Activated CD8-positive, alpha-beta T cell treated with anti-CD3 and anti-CD28 coated beads, Interleukin-2, amount 10 ng/mL, durations not matched to agents 7 days and 5 days (primary cell): Measurements from ENCODE around the gene CCL5. TPM values are rescaled to one million over a fixed set of nuclear protein-coding genes. Genes with fewer than 3 reads are reported as not detected.

Experiments used
- ATAC-seq: fragments of 150-1000 bp; cut with Tn5 transposase; one replicate; pipeline ENCODE4 v1.10.0; 2021; ENCODE audit warnings: moderate library complexity
- CTCF ChIA-PET: fragments of 350-600 bp; sonication (Branson Sonifier 250); formaldehyde crosslinking; loops from one replicate; lab custom pipeline; 2021; ENCODE audit warnings: antibody characterized with exemption; lab: Charles Lee
- POLR2A ChIA-PET: fragments of 350-600 bp; sonication (Branson Sonifier 250); formaldehyde crosslinking; loops from one replicate; lab custom pipeline; 2021; ENCODE audit warnings: antibody characterized with exemption; lab: Charles Lee
- DNase-seq: peaks from one replicate; pipeline ENCODE4 v3.0.0-alpha.2; 2020
- H3K27ac Mint-ChIP-seq: one replicate; pipeline ENCODE4 v1.8.0; 2021; ENCODE audit warnings: mild to moderate bottlenecking, mixed read lengths
- H3K27me3 Mint-ChIP-seq: one replicate; pipeline ENCODE4 v1.8.0; 2021; ENCODE audit warnings: low read depth, mixed read lengths
- H3K36me3 Mint-ChIP-seq: one replicate; pipeline ENCODE4 v1.8.0; 2021; ENCODE audit warnings: low read depth, mixed read lengths
- H3K4me1 Mint-ChIP-seq: one replicate; pipeline ENCODE4 v1.8.0; 2021; ENCODE audit warnings: low read depth, mixed read lengths
- H3K4me3 Mint-ChIP-seq: one replicate; pipeline ENCODE4 v1.8.0; 2021; ENCODE audit warnings: mild to moderate bottlenecking, mixed read lengths
- H3K9me3 Mint-ChIP-seq: one replicate; pipeline ENCODE4 v1.8.0; 2022; ENCODE audit warnings: mixed read lengths; ENCODE audit not compliant: insufficient read depth
- total RNA-seq, 2 experiments: library from RNA; stranded (reverse); gene quantifications; one replicate each; pipeline ENCODE4 v1.2.3, GENCODE V29; 2021

CCL5 gene
- total RNA-seq, 2 experiments from 2014 or later: 275 to 301 TPM

DNA sequence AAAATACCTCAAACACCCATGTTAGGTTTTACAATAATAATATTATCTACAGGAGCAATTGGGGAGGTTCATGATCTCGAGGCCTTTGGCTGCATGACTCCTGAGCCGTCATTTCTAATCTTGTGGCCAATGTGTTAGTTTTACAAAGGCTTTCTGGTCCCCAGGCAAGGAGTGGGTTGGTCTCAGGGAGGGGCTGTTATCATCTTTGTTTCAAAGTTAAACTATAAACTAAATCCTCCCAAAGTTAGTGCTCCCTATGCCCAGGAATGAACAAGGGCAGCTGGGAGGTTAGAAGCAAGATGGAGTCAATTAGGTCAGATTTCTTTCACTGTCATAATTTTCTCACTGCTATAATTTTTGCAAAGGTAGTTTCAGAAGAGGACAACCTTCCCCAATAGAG, 9.1 kb upstream of the CCL5 start:
- Mint-ChIP-seq H3K27ac (peak overlapping the region; percentile 76), H3K4me3 (peak overlapping the region; percentile 8), H3K9me3 (no peaks in the 10 kb centered on the region), H3K36me3 (peaks cover 17% of the 10 kb centered on the region), H3K27me3 (no peaks in the 10 kb centered on the region), H3K4me1 (peaks cover 73% of the 10 kb centered on the region)
- ChIA-PET CTCF (interaction anchor here (0.9 to 3.8 kb wide), 9 partner anchors 10 to 82 kb away, joined by 3 to 25 read pairs (median 6); partner anchors contain the start of genes CCL5 and RDM1), POLR2A (interaction anchor here (1.3 to 5.5 kb wide), 7 partner anchors 9 to 42 kb away, joined by 3 to 105 read pairs (median 5); partner anchors contain the start of gene CCL5)
- DNase-seq: peak; percentile 54
- ATAC-seq: peak; percentile 35

GRCh38 chr17:35878361-35878760, 1.8 kb downstream of the CCL5 start:
- peak; percentile 32 for DNase-seq
- Mint-ChIP-seq H3K4me1 (peaks cover 77% of the 10 kb centered on the region), H3K9me3 (no peaks in the 10 kb centered on the region), H3K4me3 (peak overlapping the region; percentile 90), H3K36me3 (peaks cover 54% of the 10 kb centered on the region), H3K27me3 (no peaks in the 10 kb centered on the region), H3K27ac (peak overlapping the region; percentile 96)
- peak; percentile 8 for ATAC-seq
- POLR2A ChIA-PET: interaction anchor here (2.5 to 9.9 kb wide), 3 partner anchors 12 to 36 kb away, joined by 11 to 121 read pairs (median 105); no protein-coding TSS in a partner anchor
- CTCF ChIA-PET: interaction anchor here (1.0 to 6.8 kb wide), 5 partner anchors 7 to 91 kb away, joined by 3 to 49 read pairs (median 10); no protein-coding TSS in a partner anchor

- peaks cover 81% of the 10 kb centered on the region for H3K4me1 Mint-ChIP-seq
- peak overlapping the region; percentile 82 for H3K27ac Mint-ChIP-seq
- ATAC-seq (no peak), DNase-seq (no peak)
- ChIA-PET CTCF (interaction anchor here (1.0 to 6.8 kb wide), 6 partner anchors 12 to 113 kb away, joined by 3 to 49 read pairs (median 8); no protein-coding TSS in a partner anchor), POLR2A (interaction anchor here (0.6 to 9.9 kb wide), 4 partner anchors 8 to 22 kb away, joined by 4 to 121 read pairs (median 55); no protein-coding TSS in a partner anchor)
- peak overlapping the region; percentile 90 for H3K4me3 Mint-ChIP-seq
- no peaks in the 10 kb centered on the region for H3K9me3 Mint-ChIP-seq
- peaks cover 59% of the 10 kb centered on the region for H3K36me3 Mint-ChIP-seq
- no peaks in the 10 kb centered on the region for H3K27me3 Mint-ChIP-seq
Observed at GRCh38 chr17:35877345-35878029, 2.7 kb downstream of the CCL5 start.

- no peaks in the 10 kb centered on the region for H3K27me3 Mint-ChIP-seq
- H3K4me3 Mint-ChIP-seq: peak overlapping the region; percentile 71
- H3K9me3 Mint-ChIP-seq: no peaks in the 10 kb centered on the region
- ChIA-PET CTCF (interaction anchor here (0.6 to 6.8 kb wide), 14 partner anchors 9 to 272 kb away, joined by 3 to 49 read pairs (median 4); no protein-coding TSS in a partner anchor), POLR2A (interaction anchor here (0.6 to 9.9 kb wide), 8 partner anchors 9 to 67 kb away, joined by 3 to 121 read pairs (median 7); partner anchors contain the start of genes RDM1 and TAF15)
- H3K36me3 Mint-ChIP-seq: peaks cover 65% of the 10 kb centered on the region
- peaks cover 84% of the 10 kb centered on the region for H3K4me1 Mint-ChIP-seq
- H3K27ac Mint-ChIP-seq: peak overlapping the region; percentile 88
- no peak for DNase-seq
- ATAC-seq: no peak
Observed at GRCh38 chr17:35876534-35876933, 3.6 kb downstream of the CCL5 start.

DNA sequence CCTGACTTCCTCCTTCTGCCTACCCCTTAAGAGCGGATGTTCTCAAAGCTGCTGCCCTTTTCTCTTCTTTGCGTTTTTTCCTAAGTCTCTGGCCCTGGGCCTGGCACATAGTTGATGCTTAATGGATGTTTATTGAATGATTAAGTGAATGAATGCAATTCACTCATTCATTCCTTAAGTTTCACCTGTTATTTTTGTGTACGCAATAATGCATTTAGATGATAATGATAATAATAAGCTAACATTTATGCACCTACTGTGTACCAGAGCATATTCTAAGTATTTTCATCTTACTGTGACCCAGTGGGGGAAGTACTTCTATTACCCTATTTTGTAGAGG, 4.4 kb downstream of the CCL5 start:
- POLR2A ChIA-PET: interaction anchor here (1.2 to 9.9 kb wide), 7 partner anchors 11 to 66 kb away, joined by 3 to 121 read pairs (median 9); partner anchors contain the start of genes RDM1 and TAF15
- CTCF ChIA-PET: interaction anchor here (0.9 to 6.8 kb wide), 13 partner anchors 10 to 273 kb away, joined by 3 to 49 read pairs (median 5); no protein-coding TSS in a partner anchor
- no peaks in the 10 kb centered on the region for H3K27me3 Mint-ChIP-seq
- no peaks in the 10 kb centered on the region for H3K9me3 Mint-ChIP-seq
- H3K36me3 Mint-ChIP-seq: peaks cover 73% of the 10 kb centered on the region
- DNase-seq (no peak), ATAC-seq (no peak)
- peak overlapping the region; percentile 71 for H3K4me3 Mint-ChIP-seq
- peak overlapping the region; percentile 88 for H3K27ac Mint-ChIP-seq
- H3K4me1 Mint-ChIP-seq: peaks cover 85% of the 10 kb centered on the region

GRCh38 chr17:35875072-35875799, 4.9 kb downstream of the CCL5 start:
- peak; percentile 57 for DNase-seq
- Mint-ChIP-seq H3K4me1 (peaks cover 80% of the 10 kb centered on the region), H3K27ac (peak overlapping the region; percentile 88), H3K36me3 (peaks cover 75% of the 10 kb centered on the region), H3K27me3 (no peaks in the 10 kb centered on the region), H3K9me3 (no peaks in the 10 kb centered on the region), H3K4me3 (peak overlapping the region; percentile 71)
- CTCF ChIA-PET: interaction anchor here (0.9 to 6.8 kb wide), 12 partner anchors 10 to 273 kb away, joined by 3 to 49 read pairs (median 6); no protein-coding TSS in a partner anchor
- no peak for ATAC-seq
- POLR2A ChIA-PET: interaction anchor here (0.7 to 9.9 kb wide), 7 partner anchors 15 to 66 kb away, joined by 3 to 121 read pairs (median 9); partner anchors contain the start of genes RDM1 and TAF15

DNA sequence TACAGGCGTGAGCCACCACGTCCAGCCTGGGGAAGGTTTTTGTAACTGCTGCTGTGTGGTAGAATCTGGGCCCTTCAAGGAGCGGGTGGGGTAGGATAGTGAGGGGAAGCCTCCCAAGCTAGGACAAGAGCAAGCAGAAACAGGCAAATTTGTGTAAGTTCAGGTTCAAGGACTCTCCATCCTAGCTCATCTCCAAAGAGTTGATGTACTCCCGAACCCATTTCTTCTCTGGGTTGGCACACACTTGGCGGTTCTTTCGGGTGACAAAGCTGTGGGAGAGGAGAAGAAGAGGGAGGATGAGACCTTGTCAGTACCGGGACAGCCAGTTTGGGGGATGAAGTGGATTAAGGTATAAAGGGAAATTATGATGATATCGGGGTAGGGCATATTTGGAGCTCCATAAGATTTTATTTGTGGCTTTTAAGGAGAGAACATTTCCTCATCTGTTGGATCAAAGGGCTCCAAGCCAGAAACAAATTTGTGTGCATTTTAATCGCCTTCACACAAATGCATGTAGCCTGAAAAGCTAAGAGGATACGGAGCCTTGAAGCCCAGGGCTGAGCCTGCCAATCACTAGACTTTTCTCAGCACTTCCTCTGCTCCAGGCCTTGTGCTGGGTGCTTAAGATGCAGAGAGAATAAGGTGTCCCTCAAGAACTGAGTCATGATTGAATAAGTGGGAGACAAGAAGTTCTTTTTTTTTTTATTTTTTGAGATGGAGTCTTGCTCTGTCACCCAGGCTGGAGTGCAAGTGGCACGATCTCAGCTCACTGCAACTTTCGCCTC, 7.8 kb downstream of the CCL5 start:
- ATAC-seq: no peak
- peaks cover 71% of the 10 kb centered on the region for H3K4me1 Mint-ChIP-seq

GRCh38 chr17:35870906-35871819, 9.0 kb downstream of the CCL5 start:
- Mint-ChIP-seq H3K27ac (peak overlapping the region; percentile 69), H3K27me3 (no peaks in the 10 kb centered on the region), H3K9me3 (no peaks in the 10 kb centered on the region), H3K36me3 (peaks cover 43% of the 10 kb centered on the region), H3K4me1 (peaks cover 65% of the 10 kb centered on the region), H3K4me3 (no peak overlapping the region)
- ChIA-PET POLR2A (interaction anchor here (0.6 to 1.5 kb wide), 8 partner anchors 8 to 62 kb away, joined by 3 to 6 read pairs (median 4); partner anchors contain the start of genes CCL5, RDM1 and TAF15), CTCF (interaction anchor here (0.9 to 3.5 kb wide), 16 partner anchors 9 to 278 kb away, joined by 3 to 24 read pairs (median 4); partner anchors contain the start of genes CCL5, RDM1 and TAF15)
- DNase-seq: peak; percentile 68
- peak; percentile 61 for ATAC-seq

More for the DNA sequence above, 7.8 kb downstream of the CCL5 start:
- ChIA-PET CTCF (interaction anchor here (0.6 to 3.5 kb wide), 12 partner anchors 7 to 200 kb away, joined by 3 to 24 read pairs (median 4); partner anchors contain the start of genes CCL5 and TAF15), POLR2A (interaction anchor here (0.6 to 1.2 kb wide), 4 partner anchors 10 to 63 kb away, joined by 3 to 5 read pairs (median 4); partner anchors contain the start of gene TAF15)
- Mint-ChIP-seq H3K27me3 (no peaks in the 10 kb centered on the region), H3K9me3 (no peaks in the 10 kb centered on the region), H3K27ac (peak overlapping the region; percentile 76), H3K36me3 (peaks cover 52% of the 10 kb centered on the region), H3K4me3 (no peak overlapping the region)
- no peak for DNase-seq

GRCh38 chr17:35868737-35869136, 11.4 kb downstream of the CCL5 start, which contains the start of gene HEATR9:
Gene HEATR9, minus strand, starts transcription at chr17:35868891. Its CDS starts 149 bp downstream, at chr17:35868742.
- DNase-seq (no peak), ATAC-seq (no peak)
- Mint-ChIP-seq H3K9me3 (no peaks in the 10 kb centered on the region), H3K27ac (peak within 1 kb of the TSS; percentile 3), H3K4me3 (no peak within 1 kb of the TSS), H3K4me1 (peaks cover 61% of the 10 kb centered on the region), H3K27me3 (no peaks in the 10 kb centered on the region), H3K36me3 (peaks cover 35% of the 10 kb centered on the region)
- ChIA-PET POLR2A (interaction anchor here (1.4 kb wide), 1 partner anchor 12 kb away, joined by 6 read pairs; the partner anchor contains the start of gene CCL5), CTCF (interaction anchor here (0.6 to 1.9 kb wide), 4 partner anchors 19 to 101 kb away, joined by 3 to 7 read pairs (median 3); no protein-coding TSS in a partner anchor)
